HG03558 (cell line): Measurements from ENCODE around the gene CNIH3.

ENCODE experiments used
- ATAC-seq: cut with Tn5 transposase; IDR thresholded peaks from one replicate; pipeline ENCODE4 v1.9.1; 2021; ENCODE audit warnings: moderate number of reproducible peaks; ENCODE audit not compliant: unreplicated experiment; ENCODE audit errors: extremely low read depth

Gene CNIH3

GRCh38 chr1:224763126-224763775, 147.1 kb downstream of the CNIH3 start:
- ATAC-seq = no peak

DNA sequence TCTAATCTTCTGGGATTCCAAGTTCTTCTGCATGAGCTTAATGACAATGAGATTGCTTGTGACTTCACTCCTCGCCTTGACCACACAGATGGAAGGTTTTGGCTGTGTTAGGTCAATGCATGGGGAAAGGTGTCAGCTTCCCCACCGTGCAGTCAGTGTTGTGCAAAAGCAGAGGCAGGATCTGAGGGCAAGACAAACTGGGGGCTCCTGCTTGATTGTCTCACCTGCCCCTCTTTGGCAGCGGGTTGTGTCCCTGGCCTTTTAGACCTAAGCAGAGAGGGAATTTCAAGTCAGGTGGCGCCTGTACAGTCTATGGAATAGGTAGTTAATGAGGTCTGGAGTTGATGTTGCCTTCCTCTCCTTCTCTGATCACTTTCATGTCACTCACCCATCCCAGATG, 150.1 kb downstream of the CNIH3 start:
- ATAC-seq = no peak

DNA sequence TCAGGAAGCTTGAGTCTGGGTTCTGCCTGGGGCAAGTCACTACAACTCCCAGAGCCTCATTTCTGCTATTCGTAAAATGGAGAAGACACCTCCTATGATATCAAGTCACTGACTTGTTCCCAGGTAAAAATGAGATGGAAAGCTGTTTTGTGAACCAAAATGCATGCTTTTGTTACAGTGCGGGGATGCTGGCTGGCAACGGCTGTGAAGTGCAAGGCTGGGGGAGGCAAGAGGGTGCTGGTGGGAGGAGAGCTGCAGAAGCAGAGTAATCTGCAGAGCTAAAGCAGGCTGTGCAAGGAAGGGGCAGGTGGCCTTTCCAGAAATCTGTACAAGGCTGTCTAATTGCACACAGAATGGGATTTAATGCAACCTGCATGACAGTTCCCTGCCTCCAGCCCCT, 150.9 kb downstream of the CNIH3 start:
- no peak for ATAC-seq

DNA sequence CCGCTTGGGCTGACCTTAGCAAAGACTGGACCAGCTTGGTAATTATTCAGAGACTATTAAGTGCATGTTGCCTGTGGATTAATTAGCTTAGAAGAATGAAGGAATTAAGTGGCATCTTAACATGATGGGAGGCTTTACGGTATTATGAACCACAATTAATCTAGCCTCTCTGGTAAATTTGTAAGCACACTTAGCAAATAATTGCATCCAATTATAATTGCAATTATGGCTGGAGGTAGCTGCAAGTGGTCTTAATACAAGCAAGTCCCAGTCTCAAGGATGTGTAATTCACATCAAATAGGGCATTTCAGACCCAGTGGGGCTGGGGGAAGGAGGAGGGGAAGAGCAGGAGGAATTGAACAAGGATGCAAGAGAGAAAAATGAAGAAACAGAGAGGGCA, 151.6 kb downstream of the CNIH3 start:
- ATAC-seq = no peak

DNA sequence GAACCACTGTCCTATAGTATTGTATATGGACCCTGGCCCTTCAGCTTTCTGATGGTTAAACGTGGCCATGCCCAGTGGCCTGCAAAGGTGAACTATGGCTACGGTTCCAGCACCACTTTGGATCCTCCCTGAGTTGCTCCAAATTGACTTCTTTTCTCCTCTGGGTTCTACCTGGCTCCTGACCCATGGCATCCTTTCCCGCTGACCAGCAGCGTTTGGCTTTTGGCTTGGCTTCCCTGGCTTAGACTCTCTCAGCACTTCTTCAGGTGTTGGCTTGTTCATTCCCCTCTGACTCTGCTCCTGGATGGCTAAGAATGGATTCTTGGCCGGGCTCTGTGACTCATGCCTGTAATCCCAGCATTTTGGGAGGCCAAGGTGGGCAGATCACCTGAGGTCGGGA, 152.9 kb downstream of the CNIH3 start:
- no peak for ATAC-seq

DNA sequence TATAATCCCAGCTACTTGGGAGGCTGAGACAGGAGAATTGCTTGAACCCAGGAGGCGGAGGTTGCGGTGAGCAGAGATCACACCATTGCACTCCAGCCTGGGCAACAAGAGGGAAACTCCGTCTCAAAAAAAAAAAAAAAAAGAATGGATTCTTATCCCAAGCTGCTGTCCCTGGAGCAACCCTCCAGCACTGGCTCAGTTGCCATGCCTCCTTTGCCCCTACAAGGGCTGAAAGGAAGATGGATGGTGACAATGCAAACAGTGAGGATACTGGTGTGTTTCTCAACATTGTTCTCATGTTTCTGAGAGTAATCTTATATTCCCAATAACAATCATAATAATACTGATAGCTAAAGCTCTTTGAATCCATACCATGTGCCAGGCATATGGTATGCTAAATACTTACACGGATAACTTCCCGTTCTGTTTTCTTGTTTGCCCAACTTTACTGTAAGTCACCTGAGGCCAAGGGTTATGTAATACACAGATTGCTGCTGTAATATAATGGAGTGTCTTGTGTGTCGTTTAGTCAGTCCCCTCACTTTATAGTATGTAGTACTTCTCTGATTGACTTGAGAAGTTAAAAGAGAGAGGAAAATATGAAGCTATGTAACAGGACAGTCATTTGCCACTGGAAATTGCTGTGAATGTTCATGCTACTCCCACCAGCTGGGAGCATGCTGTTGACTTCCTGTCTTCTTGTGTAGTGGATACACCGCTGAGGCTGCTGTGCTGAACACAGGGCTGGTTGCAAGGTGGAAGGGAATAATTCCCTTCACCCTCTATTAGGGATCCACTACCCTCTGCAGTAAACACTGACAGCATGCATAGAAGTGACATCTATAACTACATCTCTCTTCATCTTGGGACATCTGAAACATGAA, 153.6 kb downstream of the CNIH3 start:
- ATAC-seq = no peak

DNA sequence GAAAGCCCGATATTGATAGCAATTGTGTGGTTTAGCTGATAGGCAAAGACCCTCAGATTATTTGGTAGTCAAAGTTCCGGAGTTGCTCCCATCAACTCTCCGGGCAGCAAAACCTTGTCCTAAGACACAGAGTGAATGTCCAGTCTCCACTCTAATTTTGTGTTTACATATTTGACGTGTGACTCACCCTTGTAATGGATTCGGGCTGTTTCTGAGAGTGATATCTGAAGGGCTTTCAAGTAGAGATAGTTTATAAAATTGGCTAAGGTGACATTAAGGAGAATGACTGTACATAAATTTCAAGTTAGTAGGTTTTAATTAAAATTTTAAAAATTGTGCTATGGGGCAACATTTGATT, 154.2 kb downstream of the CNIH3 start:
- no peak for ATAC-seq

DNA sequence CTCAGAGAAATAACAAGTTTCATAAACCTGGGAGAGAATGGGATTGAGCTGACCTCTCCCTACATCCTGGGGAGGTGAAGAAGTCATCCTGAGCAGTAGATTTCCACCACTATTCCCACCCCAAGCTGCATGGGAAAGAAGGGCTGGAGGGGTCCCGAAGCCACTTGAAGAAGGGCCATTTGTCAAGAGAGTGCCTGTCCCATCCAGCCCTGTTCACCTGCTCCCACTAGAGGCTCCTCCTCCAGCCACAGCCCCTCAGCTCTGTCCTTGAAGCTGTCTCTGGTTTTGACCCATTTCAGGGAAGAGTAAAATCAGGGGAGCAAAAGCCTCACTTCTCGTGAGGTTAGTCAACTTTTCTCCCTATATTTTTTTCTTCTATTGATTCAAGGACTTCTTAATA, 157.5 kb downstream of the CNIH3 start:
- no peak for ATAC-seq

DNA sequence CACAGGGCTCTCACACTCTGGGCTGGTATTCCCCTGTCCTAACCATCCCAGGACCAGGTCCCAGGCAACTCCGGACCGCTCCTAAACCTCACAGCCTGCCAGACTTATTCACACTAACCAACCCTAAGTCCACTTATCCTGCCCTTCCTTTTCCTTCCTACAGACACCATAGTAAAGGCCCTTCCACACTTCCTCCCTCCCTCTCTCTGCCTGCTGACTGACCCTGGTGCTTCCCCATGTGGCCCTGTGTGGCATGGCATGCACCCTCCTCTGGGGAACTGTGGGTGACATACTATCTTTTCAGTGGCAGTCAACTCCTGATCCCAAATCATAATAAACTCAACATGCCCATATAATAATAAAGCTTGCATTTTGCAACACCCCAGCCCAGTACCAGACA, 158.3 kb downstream of the CNIH3 start:
- ATAC-seq = no peak

DNA sequence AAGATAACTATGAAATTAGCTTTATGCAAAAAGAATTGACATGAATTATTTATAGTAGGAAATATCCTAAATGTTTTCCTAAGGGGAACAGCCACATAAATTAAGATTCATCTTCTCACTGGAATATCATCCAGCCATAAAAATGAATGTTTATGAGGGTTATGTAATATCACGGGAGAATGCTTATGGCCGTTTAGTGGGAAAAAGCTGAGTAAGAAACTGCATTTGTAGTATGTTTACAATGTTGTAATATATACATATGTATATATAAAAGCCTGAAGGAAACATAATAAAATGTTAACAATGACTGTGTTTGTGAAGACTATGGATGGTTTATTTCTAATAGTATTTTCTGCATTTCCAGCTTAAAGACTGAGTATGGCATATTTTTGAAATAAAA, 161.1 kb downstream of the CNIH3 start:
- ATAC-seq = no peak

- ATAC-seq = no peak
Observed at GRCh38 chr1:224779536-224779935, 163.4 kb downstream of the CNIH3 start.

- no peak for ATAC-seq
Observed at GRCh38 chr1:224780736-224781135, 164.6 kb downstream of the CNIH3 start.

- no peak for ATAC-seq
Observed at GRCh38 chr1:224781800-224782199, 165.7 kb downstream of the CNIH3 start.

DNA sequence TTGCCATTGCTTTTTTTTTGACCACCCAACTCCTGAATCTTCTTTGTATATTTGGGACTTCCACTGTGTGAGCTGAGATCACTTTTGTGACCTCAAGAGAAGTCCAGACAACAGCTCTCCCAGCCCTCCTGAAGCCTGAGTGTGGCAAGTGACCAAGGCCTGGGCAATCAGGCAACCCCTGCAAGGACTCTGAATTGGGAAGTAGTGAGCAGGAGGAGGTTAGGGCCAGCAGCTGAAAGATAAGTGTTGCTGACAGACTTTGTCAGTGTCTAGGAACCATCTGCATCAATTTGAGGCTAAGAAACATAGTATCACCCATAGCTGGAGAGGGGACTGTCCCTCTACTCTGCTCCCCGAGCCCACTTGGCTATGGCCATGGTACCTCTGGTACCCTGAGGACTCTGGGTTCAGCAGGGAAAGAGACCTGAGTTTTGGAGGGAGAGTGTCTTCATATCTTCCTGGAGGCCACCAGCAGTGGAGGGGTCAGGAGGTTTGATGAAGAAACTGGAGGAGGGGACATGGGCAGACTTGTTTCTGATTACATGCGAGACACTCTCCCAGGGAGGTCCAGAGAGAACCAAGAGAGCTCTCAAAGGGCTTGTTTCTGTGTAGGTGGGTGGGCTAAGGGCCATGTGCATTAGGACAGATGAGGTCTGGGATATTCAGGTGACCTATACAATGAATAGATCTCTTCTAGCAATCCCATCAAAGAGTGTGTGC, 166.3 kb downstream of the CNIH3 start:
- ATAC-seq = no peak

DNA sequence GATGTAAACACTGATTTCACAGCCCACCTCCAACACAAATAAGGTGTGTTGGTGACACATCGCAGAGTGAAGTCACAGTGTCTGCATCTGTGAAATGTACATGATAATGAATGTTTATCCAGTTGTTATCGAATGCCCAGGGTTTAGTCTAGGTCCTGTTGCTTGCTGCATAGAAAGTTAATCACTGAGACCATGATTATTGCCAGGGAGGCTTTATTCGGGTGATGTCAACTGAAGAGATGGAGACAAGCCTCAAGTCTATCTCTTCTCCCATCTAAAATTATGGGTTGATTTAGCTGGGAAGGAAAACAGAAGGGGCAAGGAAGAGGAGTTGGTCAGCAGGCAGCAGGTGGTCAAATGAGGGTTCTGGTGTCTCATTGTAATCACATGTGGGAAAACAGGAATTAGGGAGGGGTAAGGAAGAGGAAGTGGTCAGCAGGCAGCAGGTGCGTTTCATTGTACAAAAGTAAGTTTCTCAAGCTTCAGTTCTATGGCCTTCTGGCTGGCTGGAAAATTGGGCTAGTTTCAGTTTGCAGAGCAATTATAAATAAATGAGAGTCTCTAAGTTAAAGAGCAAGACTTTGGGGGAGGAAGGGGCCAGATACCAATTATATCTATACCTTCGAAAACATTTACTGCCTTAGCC, 167.0 kb downstream of the CNIH3 start:
- ATAC-seq = peak; percentile 59

- ATAC-seq = no peak
Observed at GRCh38 chr1:224784265-224785039, 168.3 kb downstream of the CNIH3 start.

DNA sequence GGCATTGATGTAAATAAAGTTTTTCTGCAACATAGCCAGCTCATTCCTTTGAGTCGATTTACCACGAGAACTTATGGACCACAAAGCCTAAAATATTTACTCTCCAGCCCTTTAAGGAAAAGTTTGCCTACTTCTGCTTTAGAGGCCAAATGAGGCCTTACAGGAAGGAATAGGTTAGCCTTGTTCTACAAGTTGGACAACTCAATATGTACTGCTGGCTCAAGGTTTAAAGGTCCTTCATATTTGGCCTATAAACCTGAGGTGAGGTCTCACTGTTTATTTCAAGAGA, 168.9 kb downstream of the CNIH3 start:
- no peak for ATAC-seq

GRCh38 chr1:224785622-224786021, 169.5 kb downstream of the CNIH3 start:
- ATAC-seq = no peak

- ATAC-seq = no peak
Observed at GRCh38 chr1:224786533-224787250, 170.6 kb downstream of the CNIH3 start.

- ATAC-seq = no peak
Observed at GRCh38 chr1:224789311-224789710, 173.2 kb downstream of the CNIH3 start.
